Motor neuron (in vitro differentiated cells): ENCODE data around the gene SAMD10. TPM values are rescaled to one million over a fixed set of nuclear protein-coding genes. Genes with fewer than 3 reads are reported as not detected.
"Not testable (repeated sequence)": the region's sequence is repeated elsewhere in the genome, so short reads cannot be mapped to it uniquely, and the experiment has no call there.

Experiments
- ATAC-seq, 8 experiments: fragments of 200-7000 bp; cut with Tn5 transposase; replicated peaks in 6 of 8; 2 replicates each; pipeline ENCODE4 v1.8.0; 2021; ENCODE audit warnings: mild to moderate bottlenecking in 8 of 8, moderate library complexity in 8 of 8
- H3K27ac ChIP-seq, 2 donors: fragments of 250-450 bp; sonication (Bioruptor Pico); 2 replicates each; pipeline ENCODE4 v1.9.0; 2021; ENCODE audit warnings: antibody characterized with exemption in 2 of 2, mild to moderate bottlenecking in 2 of 2, moderate library complexity in 1 of 2
- H3K4me1 ChIP-seq, 2 donors: fragments of 250-450 bp; sonication (Bioruptor Pico); replicated peaks in 1 of 2; 2 replicates each; pipeline ENCODE4 v1.6.1; 2021; ENCODE audit warnings: antibody characterized with exemption in 2 of 2, mild to moderate bottlenecking in 2 of 2, moderate library complexity in 1 of 2
- H3K4me3 ChIP-seq, 5 donors: fragments of 250-450 bp; sonication (Bioruptor Pico); 2 replicates each; pipeline ENCODE4 v1.9.0; 2021; ENCODE audit warnings: antibody characterized with exemption in 5 of 5, mild to moderate bottlenecking in 5 of 5, moderate library complexity in 4 of 5
- WGBS, 10 experiments: fragments of 450-650 bp; shearing (Covaris generic); methylation state at CpG; one replicate each; pipeline ENCODE4 v1.0.0; 2022; 5-methylcytosine and 5-hydroxymethylcytosine counted together
- in situ Hi-C, 9 experiments: fragments of 400-800 bp; cut with MboI; loops; one replicate each; pipeline ENCODE4 v1.15.0; 2021; ENCODE audit warnings: low sequenced_read_pairs in 9 of 9, low pct_unique_long_range_greater_than_20kb in 2 of 9; ENCODE audit not compliant: unreplicated experiment in 9 of 9
- total RNA-seq, 8 experiments: library from RNA; unstranded; fragments of 300-600 nt; gene quantifications; 2 replicates each; pipeline versions ENCODE4 v1.2.3 to v1.2.4, GENCODE V29; 2022

The SAMD10 gene
- total RNA-seq, 8 experiments from 2014 or later: 0.51 to 9.5 (median 6.1) TPM

DNA sequence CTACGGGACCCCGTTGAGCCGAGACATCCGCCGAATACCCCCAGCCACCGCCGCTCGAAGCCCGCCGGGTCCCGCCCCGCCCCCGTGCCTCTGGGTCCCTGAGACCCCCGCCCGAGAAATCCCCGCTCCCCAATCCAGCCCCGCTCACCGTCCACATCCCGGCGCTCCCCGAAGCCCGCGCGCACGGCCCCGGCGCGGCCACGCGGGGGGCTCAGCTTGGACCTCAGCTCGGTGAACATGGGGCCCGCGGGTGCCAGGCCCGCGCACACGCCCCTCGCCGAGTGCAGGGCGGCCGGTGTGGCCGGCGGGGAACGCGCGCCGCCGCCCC, 249 bp downstream of the SAMD10 start:
- in situ Hi-C loops: no loop called here
- peaks cover 18 to 23% of the 10 kb centered on the region in 2 donors for H3K4me1 ChIP-seq
- no peak for ATAC-seq
- peak overlapping the region; percentile 43 to 97 (median 50) for H3K4me3 ChIP-seq
- 0% methylated on average over 2 of the region's 47 CpGs; no CpG with 5 or more reads in 9 of the 10 experiments for WGBS, 10 experiments
- H3K27ac ChIP-seq: peak overlapping the region; percentile 40 to 96

DNA sequence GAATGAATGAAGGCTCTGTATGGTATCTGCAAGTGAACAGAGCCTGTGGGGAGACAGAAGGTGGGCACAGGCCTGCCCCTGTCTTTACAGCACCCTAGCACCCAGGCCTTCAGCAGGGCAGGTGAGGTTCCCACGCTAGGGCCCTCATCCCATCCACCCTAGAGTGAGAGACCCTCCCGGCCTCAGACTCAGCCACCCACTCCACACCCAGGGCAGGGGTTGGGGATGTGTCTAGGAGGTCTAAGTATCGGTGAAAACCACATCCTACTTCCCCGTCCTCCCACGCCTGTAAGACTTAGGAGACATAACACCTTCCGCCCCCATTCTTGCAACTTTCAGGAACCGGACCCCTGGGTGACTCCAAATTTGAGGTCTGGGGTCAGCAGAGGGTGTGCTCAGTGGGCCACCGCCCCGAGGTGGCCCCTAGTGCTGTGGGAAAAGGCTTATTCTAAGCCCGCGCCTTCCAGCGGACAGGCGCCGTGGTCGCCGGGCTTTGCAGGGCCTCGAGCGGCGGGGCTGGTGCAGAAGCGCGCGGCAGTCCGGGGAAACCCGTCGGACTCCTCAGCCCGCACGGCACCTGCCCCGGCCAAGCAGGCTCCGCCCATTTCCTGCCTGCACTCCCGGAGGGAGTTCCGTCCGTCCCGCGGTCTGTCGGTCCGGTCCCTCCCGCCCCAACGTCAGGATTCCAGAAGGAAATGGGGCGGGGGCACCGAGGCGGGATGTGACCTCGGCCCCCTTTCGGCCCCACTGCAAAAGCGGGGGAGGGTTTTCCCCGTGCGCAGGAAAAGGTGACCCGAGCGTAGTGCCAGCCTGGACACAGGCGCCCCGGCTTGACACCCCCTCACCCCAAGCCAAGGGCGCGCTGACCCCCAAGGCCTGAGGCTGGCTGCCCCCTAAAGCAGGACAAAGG, 868 bp downstream of the SAMD10 start:
- in situ Hi-C loops: no loop called here
- ATAC-seq: peak in 4 of 8 experiments; percentile 6 to 10 (median 8)
- Histone ChIP-seq H3K4me3 (peak overlapping the region; percentile 43 to 97 (median 50)), H3K4me1 (peaks cover 20 to 24% of the 10 kb centered on the region in 2 donors), H3K27ac (peak overlapping the region; percentile 40 to 96)
- 0 to 83% (median 40%) methylated on average over 1 to 17 of the region's 52 CpGs; no CpG with 5 or more reads in 5 of the 10 experiments for WGBS, 10 experiments

DNA sequence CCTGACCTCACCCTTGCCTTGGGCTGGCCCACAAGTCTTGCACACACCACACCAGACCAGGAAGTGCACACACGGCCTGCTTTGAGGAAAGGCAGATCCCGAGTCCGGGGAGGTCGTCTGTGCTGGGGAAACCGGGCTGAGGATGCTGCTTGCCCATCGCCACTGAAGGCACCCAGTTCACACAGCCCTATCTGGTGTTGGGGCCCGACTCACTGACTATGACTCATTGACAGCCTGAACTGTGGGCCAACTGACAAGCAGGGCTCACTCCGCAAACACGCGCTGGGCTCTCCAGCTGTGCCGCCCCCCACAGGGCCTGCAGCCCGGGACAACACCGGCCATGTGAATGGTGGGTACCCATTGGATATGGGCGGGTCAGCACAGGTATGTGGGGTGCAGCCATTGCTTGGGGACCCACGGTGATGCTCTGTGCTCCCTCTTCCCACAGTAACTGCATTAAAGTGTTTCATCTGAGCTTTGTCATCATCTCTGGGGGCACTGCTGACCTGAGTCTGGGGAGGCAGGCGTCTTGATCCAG, 1.6 kb downstream of the SAMD10 start:
- in situ Hi-C loops: no loop called here
- peak overlapping the region in 1 of 5 donors; percentile 81 for H3K4me3 ChIP-seq
- ATAC-seq: no peak
- 36 to 80% (median 68%) methylated on average over 1 to 7 of the region's 16 CpGs; no CpG with 5 or more reads in 5 of the 10 experiments for WGBS, 10 experiments
- peaks cover 23 to 28% of the 10 kb centered on the region in 2 donors for H3K4me1 ChIP-seq
- H3K27ac ChIP-seq: no peak overlapping the region

DNA sequence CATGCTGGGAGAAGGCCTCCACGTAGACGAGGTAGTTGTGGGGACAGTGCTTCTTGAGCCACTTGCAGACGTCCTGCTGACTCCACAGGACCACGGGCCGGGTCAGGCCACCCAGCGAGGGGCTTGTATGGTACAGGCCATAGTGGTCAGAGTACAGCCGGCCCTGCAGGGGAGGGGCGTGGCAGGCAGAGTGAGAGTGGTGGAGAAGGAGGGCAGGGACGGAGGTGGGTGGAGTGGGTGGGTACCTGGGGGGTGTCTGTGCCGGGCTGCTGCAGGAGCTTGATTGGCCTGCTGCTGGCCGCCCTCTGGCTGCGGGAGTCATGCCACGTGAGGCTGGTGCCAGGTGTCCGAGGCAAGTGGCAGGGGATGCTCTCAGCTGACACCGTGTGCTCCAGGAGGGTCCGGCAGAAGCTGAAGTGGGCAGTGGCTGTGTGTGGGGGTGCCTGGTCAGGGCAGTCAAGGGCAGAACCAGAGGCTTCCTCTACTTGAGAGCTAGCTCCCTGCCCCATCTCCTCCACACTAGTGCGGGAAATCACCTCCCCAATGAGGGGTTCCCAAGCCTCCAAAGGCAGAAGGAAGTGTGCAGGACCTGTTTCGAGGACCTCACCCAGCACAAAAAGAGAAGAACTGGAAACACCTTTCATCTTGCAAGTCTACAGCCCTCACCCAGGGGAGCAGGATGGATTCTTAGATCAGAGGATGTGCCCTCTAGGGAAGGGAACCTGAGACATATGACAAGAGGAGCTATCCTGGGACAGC, 2.3 kb downstream of the SAMD10 start:
- no peak overlapping the region for H3K4me3 ChIP-seq
- ATAC-seq: no peak
- WGBS, 10 experiments: 50 to 96% (median 87%) methylated on average over 2 to 8 of the region's 18 CpGs; no CpG with 5 or more reads in 5 of the 10 experiments
- H3K4me1 ChIP-seq: peaks cover 21 to 25% of the 10 kb centered on the region in 2 donors
- in situ Hi-C loops: no loop called here
- H3K27ac ChIP-seq: no peak overlapping the region

DNA sequence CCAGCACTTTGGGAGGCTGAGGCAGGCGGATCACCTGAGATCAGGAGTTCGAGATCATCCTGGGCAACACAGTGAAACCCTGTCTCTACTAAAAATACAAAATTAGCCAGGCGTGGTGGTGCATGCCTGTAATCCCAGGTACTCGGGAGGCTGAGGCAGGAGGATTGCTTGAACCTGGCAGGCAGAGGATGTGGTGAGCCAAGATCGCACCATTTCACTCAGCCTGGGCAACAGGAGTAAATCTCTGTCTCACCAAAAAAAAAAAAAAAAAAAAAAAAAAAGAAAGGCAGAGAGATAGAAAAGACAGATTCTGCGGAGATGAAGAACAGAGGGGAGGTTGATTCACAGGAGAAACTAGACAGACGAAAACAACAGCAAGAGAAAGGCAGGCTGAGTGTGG, 2.9 kb downstream of the SAMD10 start:
- H3K4me3 ChIP-seq, in situ Hi-C loops, H3K27ac ChIP-seq, ATAC-seq: not testable (repeated sequence)
- WGBS, 10 experiments: 55 to 94% (median 78%) methylated on average over 3 to 7 of the region's 7 CpGs; no CpG with 5 or more reads in 2 of the 10 experiments
- H3K4me1 ChIP-seq: peaks cover 16 to 20% of the 10 kb centered on the region in 2 donors

DNA sequence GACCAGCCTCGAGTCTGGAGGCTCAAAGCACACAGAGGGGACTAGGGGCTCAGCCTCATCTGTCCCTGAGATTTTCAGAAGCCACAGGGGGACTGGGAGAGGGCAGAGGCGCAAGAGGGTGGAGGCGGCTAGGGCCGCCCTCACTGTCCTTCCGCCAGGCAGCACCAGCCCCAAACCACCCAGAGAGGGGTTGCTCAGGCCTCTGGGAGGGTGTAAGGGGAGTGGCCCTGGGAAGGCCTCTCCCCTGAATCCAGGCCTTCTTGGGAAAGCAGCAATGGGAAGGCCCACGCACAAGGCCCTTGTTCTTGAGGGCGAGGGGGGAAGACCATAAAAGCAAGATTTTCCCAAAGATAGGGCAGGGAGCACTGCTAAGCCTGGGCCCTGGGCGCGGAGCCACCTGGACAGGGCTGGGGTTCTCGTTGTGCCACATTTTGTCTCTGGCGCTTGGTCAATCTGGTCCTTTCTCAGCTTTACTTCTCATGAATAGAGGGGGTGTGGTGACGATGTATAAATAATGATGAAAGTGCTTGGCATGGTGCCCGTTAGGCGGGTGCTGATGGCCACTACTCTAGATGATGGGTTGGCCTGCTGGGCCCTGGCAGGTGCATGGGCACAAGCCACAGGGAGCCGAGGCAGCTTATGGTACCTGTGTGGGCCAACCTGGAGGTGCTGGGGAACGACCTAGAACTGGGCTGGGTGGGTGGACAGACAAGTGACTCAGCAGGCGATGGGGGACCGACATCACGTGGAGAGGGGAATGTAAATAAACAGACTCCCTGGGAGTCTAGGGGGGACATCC, 4.8 kb downstream of the SAMD10 start:
- H3K4me1 ChIP-seq: peaks cover 9 to 17% of the 10 kb centered on the region in 2 donors
- 0 to 100% (median 77%) methylated on average over 1 to 7 of the region's 19 CpGs; no CpG with 5 or more reads in 1 of the 10 experiments for WGBS, 10 experiments
- no peak overlapping the region for H3K27ac ChIP-seq
- H3K4me3 ChIP-seq: no peak overlapping the region
- no peak for ATAC-seq
- in situ Hi-C loops: no loop called here

DNA sequence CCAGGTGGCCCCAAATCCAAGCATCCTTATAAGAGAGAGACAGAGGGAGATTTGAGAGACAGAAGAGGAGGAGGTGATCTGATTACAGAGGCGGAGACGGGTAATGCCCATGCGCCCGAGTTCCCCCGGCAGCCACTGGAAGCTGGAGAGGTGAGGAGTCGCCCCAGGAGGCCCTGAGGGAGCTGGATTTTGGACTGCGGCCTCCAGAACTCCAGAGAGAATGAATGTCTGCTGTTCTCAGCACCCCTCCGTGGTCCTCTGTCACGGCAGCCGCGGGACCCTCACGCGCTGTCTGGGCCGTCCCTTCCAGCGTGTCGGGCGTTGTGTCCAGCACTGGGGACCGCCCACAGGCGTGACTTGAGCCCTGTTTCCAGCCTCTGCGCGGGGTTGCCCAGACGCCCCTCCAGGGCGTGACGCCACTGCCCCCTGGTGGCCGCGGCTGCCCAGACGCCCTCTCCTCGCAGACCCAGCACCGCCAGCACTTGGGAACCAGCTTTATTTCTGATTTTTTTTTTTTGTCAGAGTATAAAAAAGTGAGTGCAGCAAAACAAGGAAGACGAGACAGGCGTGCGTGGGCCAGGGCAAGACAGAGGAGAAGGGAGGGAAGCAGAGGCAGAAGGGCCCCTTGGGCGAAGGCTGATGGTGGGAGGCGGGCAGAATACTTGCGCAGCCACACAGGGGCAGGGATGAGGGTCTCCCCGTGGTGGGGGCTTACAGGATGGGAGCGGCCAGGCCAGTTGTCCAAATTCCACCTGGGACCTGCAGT, 5.6 kb downstream of the SAMD10 start:
- peak; percentile 75 to 87 (median 82) for ATAC-seq
- peak overlapping the region in 3 of 5 donors; percentile 0 to 19 (median 2) for H3K4me3 ChIP-seq
- in situ Hi-C loops: no loop called here
- H3K27ac ChIP-seq: peak overlapping the region; percentile 41 to 81
- WGBS, 10 experiments: 0 to 35% (median 5%) methylated on average over 1 to 24 of the region's 37 CpGs; no CpG with 5 or more reads in 5 of the 10 experiments
- H3K4me1 ChIP-seq: peaks cover 10 to 19% of the 10 kb centered on the region in 2 donors

DNA sequence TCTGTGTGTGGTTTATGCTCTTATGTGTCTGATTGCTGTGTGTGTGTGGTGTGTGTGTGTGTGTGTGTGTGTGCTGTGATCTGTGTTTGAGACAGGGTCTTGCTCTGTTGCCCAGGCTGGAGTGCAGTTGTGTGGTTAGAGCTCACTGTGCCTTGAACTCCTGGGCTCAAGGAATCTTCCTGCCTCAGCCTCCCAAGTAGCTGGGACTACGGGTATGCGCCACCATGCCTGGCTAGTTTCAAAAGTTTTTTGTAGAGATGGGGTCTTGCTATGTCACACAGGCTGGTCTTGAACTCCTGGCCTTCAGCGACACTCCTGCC, 6.3 kb downstream of the SAMD10 start:
- H3K4me3 ChIP-seq: no peak overlapping the region
- H3K4me1 ChIP-seq: peaks cover 17 to 19% of the 10 kb centered on the region in 2 donors
- no peak for ATAC-seq
- WGBS, 10 experiments: 83 to 100% (median 100%) methylated on average over 1 to 2 of the region's 3 CpGs; no CpG with 5 or more reads in 6 of the 10 experiments
- in situ Hi-C loops: no loop called here
- peak overlapping the region in 1 of 2 donors; percentile 81 for H3K27ac ChIP-seq

DNA sequence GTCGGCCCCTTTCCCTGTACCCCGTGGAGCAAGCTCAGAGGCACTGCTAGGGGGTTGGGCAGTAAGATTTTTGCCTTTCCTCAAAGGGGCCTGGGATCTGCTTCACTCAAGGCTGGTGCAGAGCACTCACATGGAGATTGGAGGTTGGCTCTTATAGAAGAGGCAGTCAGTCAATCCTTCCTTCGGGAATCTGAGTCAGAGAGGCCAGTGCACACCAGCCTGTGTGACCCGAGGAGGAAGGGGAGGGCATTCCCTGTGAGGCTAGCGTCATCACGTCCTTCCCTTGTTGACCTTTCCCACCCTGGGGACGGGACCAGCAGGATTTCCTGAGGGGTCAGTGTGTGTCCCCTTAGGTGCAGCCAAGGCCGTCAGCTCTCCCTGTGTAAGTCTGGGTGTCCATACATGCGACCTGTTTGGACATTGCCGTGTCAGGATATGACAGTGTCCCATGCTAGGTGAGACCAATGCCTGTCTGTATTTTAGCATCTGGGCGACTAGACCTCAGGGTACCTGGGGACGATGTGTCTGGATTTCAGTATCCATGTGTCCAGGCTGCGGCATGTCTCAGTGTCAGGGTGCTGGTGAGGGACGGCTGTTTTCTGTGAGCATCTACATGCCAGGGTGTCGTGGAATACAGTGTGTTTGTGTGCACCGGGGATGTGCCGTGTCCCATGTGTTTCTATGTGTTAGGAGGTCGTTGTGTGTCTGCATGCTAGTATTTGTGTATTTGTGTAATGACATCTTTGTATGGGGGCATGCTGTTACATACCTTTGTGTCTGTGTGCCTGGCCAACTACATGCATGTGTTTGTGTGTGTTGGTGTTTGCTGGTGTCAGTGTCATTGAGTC, 6.9 kb downstream of the SAMD10 start:
- H3K27ac ChIP-seq: no peak overlapping the region
- peaks cover 17 to 18% of the 10 kb centered on the region in 2 donors for H3K4me1 ChIP-seq
- ATAC-seq: peak in 1 of 8 experiments; percentile 3
- in situ Hi-C loops: no loop called here
- no peak overlapping the region for H3K4me3 ChIP-seq
- WGBS, 10 experiments: 43 to 100% (median 90%) methylated on average over 1 to 8 of the region's 18 CpGs; no CpG with 5 or more reads in 4 of the 10 experiments

DNA sequence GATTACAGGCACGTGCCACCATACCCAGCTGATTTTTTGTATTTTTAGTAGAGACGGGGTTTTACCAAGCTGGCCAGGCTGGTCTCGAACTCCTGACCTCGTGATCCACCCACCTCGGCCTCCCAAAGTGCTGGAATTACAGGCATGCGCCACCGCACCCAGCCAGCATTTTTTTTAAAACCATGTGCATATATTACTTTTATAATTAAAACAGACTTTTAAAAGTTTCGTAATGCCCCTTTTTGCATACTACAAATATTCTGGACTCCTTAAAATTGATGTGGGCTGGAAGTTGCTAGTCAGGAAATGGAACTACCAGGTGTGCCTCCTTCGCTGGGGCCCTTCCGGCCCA, 7.5 kb downstream of the SAMD10 start:
- H3K4me3 ChIP-seq, ATAC-seq, in situ Hi-C loops, H3K27ac ChIP-seq: not testable (repeated sequence)
- peaks cover 17 to 18% of the 10 kb centered on the region in 2 donors for H3K4me1 ChIP-seq
- 42 to 100% (median 69%) methylated on average over 2 to 7 of the region's 10 CpGs; no CpG with 5 or more reads in 5 of the 10 experiments for WGBS, 10 experiments

DNA sequence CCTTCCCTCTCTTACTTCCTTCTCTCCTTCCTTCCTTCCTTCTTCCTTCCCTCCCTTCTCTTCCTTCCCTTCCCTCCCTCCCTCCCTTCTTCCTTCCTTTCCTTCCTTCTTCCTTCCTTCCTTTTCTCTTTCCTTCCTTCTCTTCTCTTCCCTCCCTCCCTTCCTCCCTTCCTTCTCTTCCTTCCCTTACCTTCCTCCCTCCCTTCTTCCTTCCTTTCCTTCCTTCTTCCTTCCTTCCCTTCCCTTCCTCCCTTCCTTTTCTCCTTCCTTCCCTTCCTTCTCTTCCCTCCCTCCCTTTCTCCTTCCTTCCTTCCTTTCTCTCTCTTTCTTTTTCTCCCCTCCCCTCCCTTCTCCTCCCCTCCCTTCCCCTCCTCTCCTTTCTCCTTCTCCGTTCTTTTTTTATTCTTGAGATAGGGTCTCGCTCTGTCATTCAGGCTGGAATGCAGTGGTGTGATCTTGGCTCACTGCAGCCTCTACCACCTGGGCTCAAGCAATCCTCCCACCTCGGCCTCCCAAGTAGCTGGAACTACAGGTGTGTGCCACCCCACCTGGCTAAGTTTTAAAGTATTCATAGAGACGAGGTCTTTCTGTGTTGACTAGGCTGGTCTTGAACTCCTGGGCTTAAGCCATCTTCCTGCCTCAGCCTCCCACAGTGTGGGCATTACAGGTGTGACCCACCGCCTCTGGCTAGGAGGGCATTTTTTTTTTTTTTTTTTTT, 8.6 kb downstream of the SAMD10 start:
- no peak for ATAC-seq
- Histone ChIP-seq H3K27ac (no peak overlapping the region), H3K4me1 (peaks cover 17 to 18% of the 10 kb centered on the region in 2 donors), H3K4me3 (peak overlapping the region in 2 of 5 donors; percentile 93 to 98)
- no CpG with 5 or more reads among the region's 5 CpGs for WGBS, 10 experiments
- in situ Hi-C loops: no loop called here
